ENCODE results near the gene COPG1. TPM values are rescaled to one million over a fixed set of nuclear protein-coding genes. Genes with fewer than 3 reads are reported as not detected.

Gene COPG1
- polyA plus RNA-seq, 4 donors = 146 to 166 (median 154) TPM

GRCh38 chr3:129278966-129279906, 29.8 kb downstream of the COPG1 start:
- peak; percentile 27 to 45 (median 40) for DNase-seq (ENCODE audit: low read depth in 4 of 4, low spot score in 2 of 4)

GRCh38 chr3:129280183-129280582, 30.8 kb downstream of the COPG1 start:
- no peak for DNase-seq (ENCODE audit: low read depth in 4 of 4, low spot score in 2 of 4)

- no peak for DNase-seq (ENCODE audit: low read depth in 4 of 4, low spot score in 2 of 4)
Observed at GRCh38 chr3:129281726-129282125, 32.3 kb downstream of the COPG1 start.

GRCh38 chr3:129282727-129283327, 33.4 kb downstream of the COPG1 start:
- no peak for DNase-seq (ENCODE audit: low read depth in 4 of 4, low spot score in 2 of 4)

- DNase-seq (ENCODE audit: low read depth in 4 of 4, low spot score in 2 of 4) = no peak
Observed at GRCh38 chr3:129286081-129286480, 36.7 kb downstream of the COPG1 start.

- no peak for DNase-seq (ENCODE audit: low read depth in 4 of 4, low spot score in 2 of 4)
Observed at GRCh38 chr3:129288446-129288845, 39.0 kb downstream of the COPG1 start.

GRCh38 chr3:129289201-129289921, 40.0 kb downstream of the COPG1 start:
- no peak for DNase-seq (ENCODE audit: low read depth in 4 of 4, low spot score in 2 of 4)

- no peak for DNase-seq (ENCODE audit: low read depth in 4 of 4, low spot score in 2 of 4)
Observed at GRCh38 chr3:129291236-129291886, 42.0 kb downstream of the COPG1 start.

- DNase-seq (ENCODE audit: low read depth in 4 of 4, low spot score in 2 of 4) = no peak
Observed at GRCh38 chr3:129295286-129295685, 45.9 kb downstream of the COPG1 start.

- DNase-seq (ENCODE audit: low read depth in 4 of 4, low spot score in 2 of 4) = no peak
Observed at GRCh38 chr3:129304146-129304961, 54.9 kb downstream of the COPG1 start.

GRCh38 chr3:129304962-129305222, 55.5 kb downstream of the COPG1 start:
- no peak for DNase-seq (ENCODE audit: low read depth in 4 of 4, low spot score in 2 of 4)

- DNase-seq (ENCODE audit: low read depth in 4 of 4, low spot score in 2 of 4) = peak in 3 of 4 donors; percentile 60 to 74 (median 69)
Observed at GRCh38 chr3:129305592-129306091, 56.2 kb downstream of the COPG1 start.

- no peak for DNase-seq (ENCODE audit: low read depth in 4 of 4, low spot score in 2 of 4)
Observed at GRCh38 chr3:129308636-129309035, 59.2 kb downstream of the COPG1 start.

- DNase-seq (ENCODE audit: low read depth in 4 of 4, low spot score in 2 of 4) = no peak
Observed at GRCh38 chr3:129310111-129311011, 61.0 kb downstream of the COPG1 start.

GRCh38 chr3:129311054-129311902, 61.9 kb downstream of the COPG1 start:
- DNase-seq (ENCODE audit: low read depth in 4 of 4, low spot score in 2 of 4) = no peak

GRCh38 chr3:129312021-129312639, 62.7 kb downstream of the COPG1 start:
- no peak for DNase-seq (ENCODE audit: low read depth in 4 of 4, low spot score in 2 of 4)

- no peak for DNase-seq (ENCODE audit: low read depth in 4 of 4, low spot score in 2 of 4)
Observed at GRCh38 chr3:129312671-129313414, 63.4 kb downstream of the COPG1 start.

Data from left renal cortex interstitium (tissue), 4 donors.